ENCODE measurements around the gene PAXX. TPM values are rescaled to one million over a fixed set of nuclear protein-coding genes. Genes with fewer than 3 reads are reported as not detected.

The PAXX gene
- total RNA-seq, 1 experiment from 2014 or later = 67.3 TPM

GRCh38 chr9:136952876-136953770 is 39.1 kb upstream of the PAXX start:
- no peak for DNase-seq (ENCODE audit: low read depth)

- DNase-seq (ENCODE audit: low read depth) = no peak
Measured at GRCh38 chr9:136953771-136954269, 38.4 kb upstream of the PAXX start.

GRCh38 chr9:136954270-136955083 is 37.7 kb upstream of the PAXX start:
- DNase-seq (ENCODE audit: low read depth) = no peak

GRCh38 chr9:136955202-136955942 is 36.9 kb upstream of the PAXX start:
- DNase-seq (ENCODE audit: low read depth) = no peak

GRCh38 chr9:136955943-136956335 is 36.3 kb upstream of the PAXX start:
- DNase-seq (ENCODE audit: low read depth) = no peak

- no peak for DNase-seq (ENCODE audit: low read depth)
Measured at GRCh38 chr9:136956604-136957003, 35.6 kb upstream of the PAXX start.

- DNase-seq (ENCODE audit: low read depth) = no peak
Measured at GRCh38 chr9:136957461-136957860, 34.8 kb upstream of the PAXX start.

- no peak for DNase-seq (ENCODE audit: low read depth)
Measured at GRCh38 chr9:136957901-136958300, 34.3 kb upstream of the PAXX start.

- no peak for DNase-seq (ENCODE audit: low read depth)
Measured at GRCh38 chr9:136958473-136958872, 33.7 kb upstream of the PAXX start.

GRCh38 chr9:136958898-136959850 is 33.0 kb upstream of the PAXX start:
- no peak for DNase-seq (ENCODE audit: low read depth)

- DNase-seq (ENCODE audit: low read depth) = no peak
Measured at GRCh38 chr9:136960212-136960937, 31.8 kb upstream of the PAXX start.

GRCh38 chr9:136960938-136961275 is 31.3 kb upstream of the PAXX start:
- no peak for DNase-seq (ENCODE audit: low read depth)

GRCh38 chr9:136961279-136962065 is 30.8 kb upstream of the PAXX start:
- DNase-seq (ENCODE audit: low read depth) = no peak

- DNase-seq (ENCODE audit: low read depth) = no peak
Measured at GRCh38 chr9:136962163-136962562, 30.1 kb upstream of the PAXX start.

- no peak for DNase-seq (ENCODE audit: low read depth)
Measured at GRCh38 chr9:136962701-136963248, 29.4 kb upstream of the PAXX start.

- no peak for DNase-seq (ENCODE audit: low read depth)
Measured at GRCh38 chr9:136963341-136963740, 28.9 kb upstream of the PAXX start.

- no peak for DNase-seq (ENCODE audit: low read depth)
Measured at GRCh38 chr9:136963751-136964150, 28.5 kb upstream of the PAXX start.

- DNase-seq (ENCODE audit: low read depth) = no peak
Measured at GRCh38 chr9:136964171-136964689, 28.0 kb upstream of the PAXX start.
